ENCODE measurements around the gene CDK14. TPM values are rescaled to one million over a fixed set of nuclear protein-coding genes. Genes with fewer than 3 reads are reported as not detected.

The CDK14 gene
- total and polyA plus RNA-seq, 2 of the 8 experiments (the other 6 are each of a cell fraction or from before 2014, with no cell fraction given): 5.5 to 47.3 TPM

- no peak for TF ChIP-seq CEBPB (IDR thresholded peaks at IDR 0.05; ENCODE audit: low read depth, low read length)
- TF ChIP-seq SRF (IDR thresholded peaks at IDR 0.05; ENCODE audit: low read depth, low read length): no peak
- TF ChIP-seq ATF3 (IDR thresholded peaks at IDR 0.05; ENCODE audit: insufficient read depth, low read depth, low read length): no peak
These were observed 350.8 kb downstream of the CDK14 start (continued) for GRCh38 chr7:90946730-90947501.
